Stimulated activated CD4-positive, alpha-beta T cell treated with anti-CD3 and anti-CD28 coated beads, Interleukin-12 subunit alpha, Interleukin-12 subunit beta, amount 100 ng/mL, for 48 hours (primary cell): ENCODE measurements around the gene GFER.
"Not testable (repeated sequence)": the region's sequence is repeated elsewhere in the genome, so short reads cannot be mapped to it uniquely, and the experiment has no call there.

ENCODE experiments used
- DNase-seq, 3 donors: peaks; one replicate each; pipeline ENCODE4 v3.0.0-alpha.2; 2020; ENCODE audit warnings: low read depth in 2 of 3, low spot score in 1 of 3

The GFER gene

DNA sequence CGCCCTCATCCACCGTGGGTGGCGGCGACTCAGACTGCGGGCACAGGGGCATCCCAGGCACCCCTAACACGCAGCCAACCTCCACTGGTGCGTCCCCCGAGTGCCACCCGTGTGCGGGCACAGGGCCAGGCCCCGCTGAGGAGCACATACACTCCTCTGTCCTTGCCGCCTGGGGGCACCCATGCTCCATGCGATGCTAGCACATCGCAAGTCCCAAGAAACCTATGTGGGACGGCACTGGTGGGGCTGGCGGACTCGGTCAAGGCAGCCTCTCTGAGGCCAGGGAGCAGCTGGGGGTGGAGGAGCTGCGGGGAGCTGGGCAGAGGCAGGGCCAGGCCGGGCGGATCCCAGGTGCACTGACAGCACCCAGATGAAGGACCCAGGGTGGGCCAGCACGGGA lies 21.7 kb downstream of the GFER start:
- DNase-seq: no peak

DNA sequence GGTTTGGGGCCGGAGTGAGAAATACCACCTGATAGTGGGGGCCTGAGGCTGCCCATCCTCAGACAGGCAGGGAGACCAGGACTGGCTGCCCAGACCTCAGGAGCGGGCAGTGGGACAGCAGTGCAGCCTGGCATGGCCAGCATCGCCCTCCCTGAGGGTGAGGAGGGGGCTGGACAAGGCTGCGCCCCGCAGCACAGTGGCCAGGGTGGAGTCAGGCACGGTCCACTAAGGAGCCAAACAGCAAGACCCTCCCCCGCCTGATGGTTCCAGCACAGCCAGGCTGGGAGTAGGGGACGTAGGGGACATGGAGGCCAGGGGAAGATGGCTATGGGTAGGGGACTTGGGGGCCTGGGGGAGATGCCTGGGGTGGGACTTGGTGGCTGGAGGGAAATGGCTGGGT lies 22.3 kb downstream of the GFER start:
- DNase-seq: no peak

GRCh38 chr16:2007081-2007836 lies 23.3 kb downstream of the GFER start:
- no peak for DNase-seq

GRCh38 chr16:2008009-2008526 lies 24.1 kb downstream of the GFER start:
- no peak for DNase-seq

DNA sequence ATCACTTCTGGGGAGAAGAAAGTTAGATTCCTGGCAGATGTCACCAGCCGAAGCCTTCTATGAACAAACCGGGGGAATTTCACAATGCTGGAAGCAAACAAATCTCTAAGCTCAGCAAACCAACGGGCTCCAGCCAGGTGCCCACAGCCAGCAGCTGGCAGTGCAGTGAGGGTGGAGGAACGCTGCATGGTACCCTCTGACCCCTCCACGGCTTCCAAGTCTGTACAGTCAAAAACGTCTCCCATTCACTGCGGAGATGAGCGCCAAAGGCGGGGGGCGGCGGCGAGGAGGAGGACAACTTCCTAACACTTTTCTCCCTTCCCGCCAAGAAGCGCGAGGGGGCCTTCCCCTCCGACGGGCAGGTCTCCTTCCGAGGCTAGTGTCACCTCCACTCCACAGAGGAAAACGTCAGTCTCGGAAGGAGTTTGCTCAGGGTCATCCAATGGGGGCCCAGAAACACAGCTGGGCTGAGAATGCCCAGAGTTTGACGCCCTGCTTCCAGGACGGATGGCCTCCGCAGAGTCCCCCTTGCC lies 24.7 kb downstream of the GFER start:
- DNase-seq: peak in 1 of 3 donors; percentile 45

- DNase-seq: no peak
These were observed 25.2 kb downstream of the GFER start for GRCh38 chr16:2009164-2009711.

GRCh38 chr16:2009791-2010510 lies 26.0 kb downstream of the GFER start, which contains the start of gene ZNF598:
Gene ZNF598 (minus strand): TSS chr16:2009821.
- DNase-seq: peak; percentile 53 to 79 (median 55)

- not testable (repeated sequence) for DNase-seq
These were observed 27.7 kb downstream of the GFER start for GRCh38 chr16:2011726-2012125.

DNA sequence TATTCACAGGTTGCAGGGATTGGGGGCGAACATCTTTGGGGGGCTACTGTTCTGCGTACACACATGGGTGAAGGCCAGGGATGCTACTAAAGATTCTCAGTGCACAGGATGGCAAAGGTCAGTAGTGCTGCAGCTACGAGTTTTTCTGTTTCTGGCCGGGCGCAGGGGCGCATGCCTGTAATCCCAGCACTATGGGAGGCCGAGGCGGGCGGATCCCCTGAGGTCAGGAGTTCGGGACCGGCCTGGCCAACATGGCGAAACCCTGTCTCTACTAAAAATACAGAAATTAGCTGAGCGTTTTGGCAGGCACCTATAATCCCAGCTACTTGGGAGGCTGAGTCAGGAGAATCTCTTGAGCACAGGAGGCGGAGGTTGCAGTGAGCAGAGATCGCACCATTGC lies 29.5 kb downstream of the GFER start:
- no peak for DNase-seq

- no peak for DNase-seq
These were observed 31.3 kb downstream of the GFER start for GRCh38 chr16:2015117-2015946.

- no peak for DNase-seq
These were observed 31.9 kb downstream of the GFER start for GRCh38 chr16:2015947-2016208.

GRCh38 chr16:2016407-2016922 lies 32.5 kb downstream of the GFER start:
- DNase-seq: no peak

GRCh38 chr16:2019518-2019920 lies 35.5 kb downstream of the GFER start, which contains the start of gene NPW:
Gene NPW (plus strand): TSS chr16:2019785.
- no peak for DNase-seq

- no peak for DNase-seq
These were observed 36.2 kb downstream of the GFER start for GRCh38 chr16:2019921-2020831.

DNA sequence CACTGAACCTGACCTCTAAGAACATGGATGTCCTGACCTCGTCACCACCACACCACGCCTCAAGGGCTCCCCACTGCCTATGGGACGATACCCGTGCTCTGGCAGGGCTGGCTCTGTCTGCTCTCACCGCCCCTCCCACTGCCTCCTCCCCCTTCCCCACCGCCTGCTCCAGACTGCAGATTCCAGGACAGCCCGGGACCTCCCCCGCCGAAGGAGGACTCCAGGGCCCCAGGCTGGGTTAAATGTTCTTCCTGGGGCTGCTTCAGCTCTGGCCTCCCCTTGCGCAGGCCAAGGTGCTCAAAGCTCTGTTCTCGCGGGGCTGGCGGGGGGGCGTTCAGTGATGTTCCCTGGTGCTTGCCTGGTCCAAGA lies 38.7 kb downstream of the GFER start:
- no peak for DNase-seq

DNA sequence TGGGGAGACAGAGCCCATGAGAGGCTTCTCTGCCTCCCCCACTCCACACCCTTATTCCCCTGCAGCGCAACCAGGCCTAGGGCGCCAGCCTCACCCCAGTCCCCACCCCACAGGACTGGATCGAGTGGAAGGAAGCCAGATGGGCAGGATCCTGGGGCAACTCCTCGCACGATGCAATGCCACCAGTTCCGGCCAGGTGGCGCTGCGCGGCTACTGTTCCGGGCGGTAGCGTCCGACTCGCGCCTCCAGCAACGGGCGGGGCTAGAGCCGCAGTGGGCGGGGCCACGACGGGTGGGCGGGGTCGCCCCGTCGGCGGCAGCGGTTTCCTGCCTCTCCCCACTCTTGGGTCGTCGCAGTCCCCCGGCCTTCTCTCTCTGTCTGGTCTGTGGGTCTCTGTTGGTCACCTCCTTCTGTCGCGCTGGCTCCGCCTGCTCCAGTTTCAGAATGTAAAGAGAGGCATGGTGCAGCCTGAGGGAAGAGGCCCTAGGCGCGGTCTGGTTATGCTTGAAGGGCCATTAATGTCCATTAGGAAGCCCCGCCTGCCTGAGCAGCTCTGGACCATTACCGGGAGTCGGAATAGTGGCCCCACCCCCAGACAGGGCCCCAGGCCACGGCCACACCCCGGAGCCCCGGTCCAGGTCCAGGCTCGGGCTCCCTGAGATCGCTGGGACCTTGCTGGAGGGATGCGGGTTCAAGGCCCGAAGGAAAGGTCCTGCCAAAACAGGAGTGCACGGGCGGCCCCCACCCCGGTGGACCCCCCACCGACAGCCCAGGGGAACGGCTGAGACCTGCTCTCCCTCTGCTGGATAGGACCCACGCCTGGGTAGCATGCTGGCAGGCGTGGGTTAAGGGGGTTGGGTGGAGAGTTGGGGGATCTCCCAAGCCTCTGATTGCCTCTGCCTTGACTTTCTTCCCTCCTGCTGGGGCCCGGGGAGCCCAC lies 39.4 kb downstream of the GFER start:
- DNase-seq: peak; percentile 87 to 99 (median 92)

- no peak for DNase-seq
These were observed 40.0 kb downstream of the GFER start for GRCh38 chr16:2024032-2024420.

DNA sequence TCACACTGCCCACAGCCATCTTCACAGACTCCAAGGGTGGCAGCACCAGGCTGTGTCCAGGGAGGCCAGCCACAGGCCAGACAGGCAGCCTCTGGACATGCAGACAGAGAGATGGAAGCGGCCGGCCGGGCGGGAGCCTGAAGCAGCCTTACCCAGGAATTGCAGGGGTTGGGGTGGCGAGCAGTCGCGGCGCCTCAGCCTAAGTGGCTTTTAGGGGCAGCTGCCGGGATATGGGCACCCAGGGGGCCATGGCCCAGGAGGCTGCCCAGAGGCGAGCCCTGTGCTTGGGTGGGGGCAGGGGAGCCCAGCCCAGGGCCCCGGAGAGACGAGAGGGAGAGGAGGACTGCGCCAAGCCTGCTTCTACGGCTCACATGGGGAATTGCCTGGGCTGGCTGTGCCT lies 41.3 kb downstream of the GFER start:
- DNase-seq: no peak
